ENCODE results near the gene NABP2.
"Not testable (repeated sequence)": the region's sequence is repeated elsewhere in the genome, so short reads cannot be mapped to it uniquely, and the experiment has no call there.

NABP2 gene

GRCh38 chr12:56266068-56266692, 42.0 kb downstream of the NABP2 start:
- peaks cover 24% of the 10 kb centered on the region for H3K4me1 Mint-ChIP-seq (ENCODE audit: low read depth)
- peak overlapping the region; percentile 89 for H3K4me3 Mint-ChIP-seq
- H3K9me3 Mint-ChIP-seq, DNase-seq, H3K27me3 Mint-ChIP-seq: not testable (repeated sequence)
- peak overlapping the region; percentile 94 for H3K27ac Mint-ChIP-seq
- peaks cover 28% of the 10 kb centered on the region for H3K36me3 Mint-ChIP-seq (ENCODE audit: low read depth)

DNA sequence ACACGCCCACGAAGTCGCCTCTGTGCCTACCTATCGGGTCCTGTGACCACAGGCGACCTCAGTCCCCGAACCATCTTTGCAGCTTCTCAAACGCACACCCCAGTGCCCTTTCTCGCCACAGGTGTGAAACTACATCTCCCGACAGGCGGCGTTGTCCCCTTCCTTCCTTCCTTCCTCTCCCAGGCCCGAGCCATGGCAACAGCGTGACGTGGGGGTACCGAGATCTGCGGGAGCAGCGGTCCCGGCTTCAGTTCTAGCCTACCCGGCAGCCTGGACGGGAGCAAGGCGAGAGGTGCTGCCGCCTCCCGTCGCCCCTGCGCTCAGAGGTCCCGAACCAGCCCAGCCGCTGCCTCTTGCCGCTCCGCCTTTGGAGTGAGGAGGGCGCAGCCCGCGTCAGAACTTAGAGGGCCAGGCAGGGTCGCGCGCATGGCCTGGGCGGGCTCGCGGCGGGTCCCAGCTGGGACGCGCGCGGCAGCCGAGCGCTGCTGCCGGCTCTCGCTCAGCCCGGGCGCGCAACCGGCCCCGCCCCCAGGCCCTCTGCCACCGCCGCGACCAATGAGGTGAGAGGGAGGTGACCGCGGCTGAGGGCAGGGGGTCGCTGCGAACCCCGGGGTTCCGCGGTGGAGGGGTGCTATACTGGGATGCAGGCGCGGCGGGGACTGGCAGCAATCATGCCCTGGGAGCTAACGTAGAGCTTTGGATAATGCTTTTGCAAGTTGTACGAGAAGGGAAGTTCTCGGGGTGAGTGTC, 42.7 kb downstream of the NABP2 start, which contains the start of gene COQ10A:
Gene COQ10A (plus strand): TSS at position 250 of the 750 bp plus-strand sequence. CDS start 177 bp downstream, at position 427.
- Mint-ChIP-seq H3K9me3 (no peaks in the 10 kb centered on the region), H3K27ac (peak within 1 kb of the TSS; percentile 94), H3K36me3 (ENCODE audit: low read depth) (peaks cover 35% of the 10 kb centered on the region), H3K4me3 (peak within 1 kb of the TSS; percentile 89), H3K4me1 (ENCODE audit: low read depth) (peaks cover 25% of the 10 kb centered on the region), H3K27me3 (no peaks in the 10 kb centered on the region)
- peak; percentile 88 for DNase-seq

DNA sequence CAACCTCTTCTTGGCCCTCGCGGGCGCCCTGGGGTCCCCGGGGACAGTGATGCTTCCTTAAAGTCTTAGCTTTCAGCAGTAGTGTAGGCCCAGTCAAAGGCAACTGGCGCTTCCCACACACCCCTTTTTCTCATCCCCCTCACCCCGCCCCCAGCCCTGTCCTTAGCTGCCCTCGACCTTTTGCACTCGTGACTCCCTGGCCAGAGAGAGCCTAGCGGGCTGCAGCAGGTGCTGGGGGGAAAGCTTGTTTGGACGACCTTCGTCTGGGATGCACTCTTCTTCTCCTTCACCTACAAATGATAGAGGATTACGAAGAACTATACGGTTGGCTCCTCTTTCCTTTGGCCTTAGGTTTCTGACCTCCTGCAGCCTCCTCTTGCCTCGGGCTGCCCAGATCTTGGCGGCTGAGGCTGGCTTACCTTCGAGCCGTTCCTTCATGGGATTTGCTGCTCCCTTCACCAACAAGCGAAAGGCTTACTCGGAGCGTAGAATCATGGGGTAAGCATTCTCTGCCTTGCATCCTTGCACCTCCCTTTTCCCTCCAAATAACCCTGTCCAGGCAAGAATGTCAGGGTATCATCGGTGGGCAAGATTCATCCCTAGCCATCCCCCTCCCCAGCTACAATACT, 43.4 kb downstream of the NABP2 start:
- peak overlapping the region; percentile 66 for H3K27ac Mint-ChIP-seq
- H3K4me1 Mint-ChIP-seq (ENCODE audit: low read depth), result peaks cover 25% of the 10 kb centered on the region
- peaks cover 42% of the 10 kb centered on the region for H3K36me3 Mint-ChIP-seq (ENCODE audit: low read depth)
- peak overlapping the region; percentile 89 for H3K4me3 Mint-ChIP-seq
- no peak for DNase-seq
- no peaks in the 10 kb centered on the region for H3K9me3 Mint-ChIP-seq
- H3K27me3 Mint-ChIP-seq, result no peaks in the 10 kb centered on the region

GRCh38 chr12:56271031-56271430, 46.9 kb downstream of the NABP2 start:
- peaks cover 77% of the 10 kb centered on the region for H3K36me3 Mint-ChIP-seq (ENCODE audit: low read depth)
- H3K4me1 Mint-ChIP-seq (ENCODE audit: low read depth), result peaks cover 21% of the 10 kb centered on the region
- H3K9me3 Mint-ChIP-seq, result no peaks in the 10 kb centered on the region

DNA sequence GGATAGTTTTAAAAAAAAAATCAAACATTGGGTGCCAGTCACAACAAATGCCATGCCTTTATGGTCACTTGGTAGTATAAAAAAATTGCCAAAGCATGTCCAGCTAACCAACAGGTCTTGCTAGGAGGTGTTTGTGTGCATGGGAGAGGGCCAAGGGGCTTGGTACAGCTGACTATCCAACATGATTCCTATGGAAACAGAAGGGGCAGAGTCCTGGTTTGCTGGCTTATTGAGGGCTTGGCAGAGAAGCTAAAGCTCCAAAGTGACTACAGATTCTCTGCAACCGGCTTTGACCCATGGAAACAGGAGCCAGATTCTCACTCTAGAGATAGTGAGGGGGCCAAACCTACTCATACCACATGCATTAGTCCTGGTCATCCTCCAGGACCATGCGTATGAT, 48.3 kb downstream of the NABP2 start:
- peaks cover 86% of the 10 kb centered on the region for H3K36me3 Mint-ChIP-seq (ENCODE audit: low read depth)
- not testable (repeated sequence) for H3K9me3 Mint-ChIP-seq; H3K4me3 Mint-ChIP-seq; H3K27me3 Mint-ChIP-seq; DNase-seq; H3K4me1 Mint-ChIP-seq (ENCODE audit: low read depth)
- H3K27ac Mint-ChIP-seq, result peak overlapping the region; percentile 59

More at GRCh38 chr12:56271031-56271430, 46.9 kb downstream of the NABP2 start:
- H3K27ac Mint-ChIP-seq, result peak overlapping the region; percentile 83
- no peak for DNase-seq
- no peaks in the 10 kb centered on the region for H3K27me3 Mint-ChIP-seq
- H3K4me3 Mint-ChIP-seq, result no peak overlapping the region

DNA sequence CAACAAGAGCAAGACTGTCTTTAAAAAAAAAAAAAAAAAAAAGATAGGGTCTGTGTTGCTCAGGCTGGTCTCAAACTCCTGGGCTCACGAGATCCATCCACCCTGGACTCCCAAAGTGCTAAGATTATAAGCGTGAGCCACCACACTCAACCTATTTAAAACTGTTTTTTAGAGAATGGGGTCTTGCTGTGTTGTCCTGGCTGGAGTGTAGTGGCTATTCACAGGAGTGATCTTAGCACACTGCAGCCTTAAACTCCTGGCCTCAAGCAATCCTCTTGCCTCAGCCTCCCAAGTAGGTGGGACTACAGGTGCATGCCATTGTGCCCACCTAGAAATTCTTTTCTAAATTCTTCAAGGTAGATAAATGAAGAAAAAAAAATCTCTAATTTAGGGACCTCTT, 50.2 kb downstream of the NABP2 start:
- Mint-ChIP-seq H3K36me3 (ENCODE audit: low read depth) (peaks cover 96% of the 10 kb centered on the region), H3K4me3 (no peak overlapping the region), H3K27ac (peak overlapping the region; percentile 51), H3K4me1 (ENCODE audit: low read depth) (peaks cover 2% of the 10 kb centered on the region), H3K27me3 (no peaks in the 10 kb centered on the region), H3K9me3 (no peaks in the 10 kb centered on the region)
- DNase-seq, result no peak

GRCh38 chr12:56278905-56279304, 54.8 kb downstream of the NABP2 start:
- Mint-ChIP-seq H3K4me1 (ENCODE audit: low read depth) (peaks cover 3% of the 10 kb centered on the region), H3K36me3 (ENCODE audit: low read depth) (peaks cover 93% of the 10 kb centered on the region), H3K27ac (no peak overlapping the region), H3K27me3 (no peaks in the 10 kb centered on the region), H3K9me3 (no peaks in the 10 kb centered on the region), H3K4me3 (no peak overlapping the region)
- DNase-seq, result no peak
